GM23338 (cell line): ENCODE data around the gene ERCC1. TPM values are rescaled to one million over a fixed set of nuclear protein-coding genes. Genes with fewer than 3 reads are reported as not detected.

Experiments
- ATAC-seq: fragments of 200-7000 bp; cut with Tn5 transposase; 3 replicates; pipeline ENCODE4 v1.9.1; 2020
- DNase-seq: peaks from one replicate; pipeline ENCODE4 v3.0.0-alpha.2; 2015; ENCODE audit warnings: low spot score
- H2AFZ ChIP-seq: fragments of 200-600 bp; sonication (generic); 2 replicates; pipeline ENCODE4 v1.8.0; 2016; ENCODE audit warnings: antibody characterized with exemption, mild to moderate bottlenecking, moderate library complexity
- H3F3A ChIP-seq: fragments of 200-600 bp; sonication (generic); replicated peaks from 2 replicates; pipeline ENCODE4 v1.8.0; 2017; ENCODE audit warnings: antibody characterized with exemption, mixed run types, low read depth
- H3K27ac ChIP-seq: fragments of 200-600 bp; sonication (generic); 2 replicates; pipeline ENCODE4 v1.6.1; 2016; ENCODE audit warnings: low read depth
- H3K27me3 ChIP-seq: fragments of 200-600 bp; sonication (generic); 2 replicates; pipeline ENCODE4 v1.8.0; 2016; ENCODE audit warnings: mild to moderate bottlenecking, mixed run types, moderate library complexity; ENCODE audit not compliant: insufficient read depth
- H3K36me3 ChIP-seq: fragments of 200-600 bp; sonication (generic); 2 replicates; pipeline ENCODE4 v1.8.0; 2016; ENCODE audit warnings: mild to moderate bottlenecking; ENCODE audit not compliant: insufficient read depth
- H3K4me1 ChIP-seq: fragments of 200-600 bp; sonication (generic); 2 replicates; pipeline ENCODE4 v1.8.0; 2016; ENCODE audit warnings: mild to moderate bottlenecking, moderate library complexity; ENCODE audit not compliant: insufficient read depth
- H3K4me2 ChIP-seq: fragments of 200-600 bp; sonication (generic); 2 replicates; pipeline ENCODE4 v1.7.1; 2017; ENCODE audit warnings: mixed run types
- H3K4me3 ChIP-seq: fragments of 200-600 bp; sonication (generic); 2 replicates; pipeline ENCODE4 v1.6.1; 2016; ENCODE audit warnings: mixed run types
- H3K79me2 ChIP-seq: fragments of 200-600 bp; sonication (generic); replicated peaks from 2 replicates; pipeline ENCODE4 v1.8.0; 2017; ENCODE audit warnings: mild to moderate bottlenecking; ENCODE audit not compliant: insufficient read depth
- H3K9me2 ChIP-seq: fragments of 200-600 bp; sonication (generic); 2 replicates; pipeline ENCODE4 v1.8.0; 2017; ENCODE audit not compliant: insufficient read depth
- H4K20me1 ChIP-seq: fragments of 200-600 bp; sonication (generic); replicated peaks from 2 replicates; pipeline ENCODE4 v1.8.0; 2017; ENCODE audit warnings: mild to moderate bottlenecking; ENCODE audit not compliant: insufficient read depth
- H3K27ac Mint-ChIP-seq: 2 replicates; pipeline ENCODE4 v1.8.0; 2020; ENCODE audit warnings: inconsistent platforms, mild to moderate bottlenecking, moderate library complexity, mixed read lengths
- H3K27me3 Mint-ChIP-seq: 3 replicates; pipeline ENCODE4 v1.8.0; 2022; ENCODE audit warnings: low read depth, mild to moderate bottlenecking, moderate library complexity, mixed read lengths, inconsistent platforms; ENCODE audit not compliant: insufficient read depth, poor library complexity
- H3K36me3 Mint-ChIP-seq: 3 replicates; pipeline ENCODE4 v1.8.0; 2021; ENCODE audit warnings: low read depth, mild to moderate bottlenecking, inconsistent platforms, moderate library complexity, mixed read lengths
- H3K4me1 Mint-ChIP-seq: 3 replicates; pipeline ENCODE4 v1.8.0; 2020; ENCODE audit warnings: mild to moderate bottlenecking, inconsistent platforms, mixed read lengths
- H3K4me3 Mint-ChIP-seq: 3 replicates; pipeline ENCODE4 v1.8.0; 2021; ENCODE audit warnings: moderate library complexity, mild to moderate bottlenecking, inconsistent platforms, mixed read lengths
- H3K9me3 Mint-ChIP-seq: 3 replicates; pipeline ENCODE4 v1.8.0; 2020; ENCODE audit warnings: moderate library complexity, mild to moderate bottlenecking, inconsistent platforms, mixed read lengths
- CREB1 ChIP-seq: fragments of 250-450 bp; sonication (Bioruptor Pico); IDR thresholded peaks from 2 replicates; pipeline ENCODE4 v1.5.0; 2020; ENCODE audit warnings: low read depth, mild to moderate bottlenecking, moderate library complexity
- EZH2 ChIP-seq: fragments of 200-600 bp; sonication (generic); IDR thresholded peaks from one replicate; pipeline ENCODE4 v1.8.0; 2017; ENCODE audit warnings: antibody characterized with exemption, mild to moderate bottlenecking, low read depth; ENCODE audit not compliant: unreplicated experiment
- EZH2phosphoT487 ChIP-seq: fragments of 200-600 bp; sonication (generic); IDR thresholded peaks from one replicate; pipeline ENCODE4 v1.8.1; 2018; ENCODE audit warnings: antibody characterized with exemption; ENCODE audit not compliant: unreplicated experiment
- JUNB ChIP-seq: IDR thresholded peaks from one replicate; pipeline ENCODE4 v1.6.1; 2016; ENCODE audit warnings: antibody characterized with exemption; ENCODE audit not compliant: unreplicated experiment
- NANOG ChIP-seq: IDR thresholded peaks from 2 replicates; pipeline ENCODE4 v1.6.1; 2016; ENCODE audit warnings: antibody characterized with exemption, borderline replicate concordance
- POLR2AphosphoS5 ChIP-seq: IDR thresholded peaks from 2 replicates; pipeline ENCODE4 v1.6.1; 2016; ENCODE audit warnings: antibody characterized with exemption, low read depth
- REST ChIP-seq: IDR thresholded peaks from one replicate; pipeline ENCODE4 v1.6.1; 2018; ENCODE audit warnings: antibody characterized with exemption; ENCODE audit not compliant: unreplicated experiment
- STAT1 ChIP-seq: IDR thresholded peaks from one replicate; pipeline ENCODE4 v1.6.1; 2016; ENCODE audit warnings: antibody characterized with exemption; ENCODE audit not compliant: unreplicated experiment
- ZNF114 ChIP-seq: fragments of 250-450 bp; sonication (Bioruptor Pico); IDR thresholded peaks from 2 replicates; pipeline ENCODE4 v1.5.0; 2020; ENCODE audit warnings: mild to moderate bottlenecking, moderate library complexity
- ZNF331 ChIP-seq: fragments of 250-450 bp; sonication (Bioruptor Pico); IDR thresholded peaks from 2 replicates; pipeline ENCODE4 v1.5.0; 2020; ENCODE audit warnings: low read depth, mild to moderate bottlenecking, moderate library complexity
- polyA plus RNA-seq: library from polyadenylated mRNA; unstranded; fragments of >200 nt; fragmentation: Nextera tagmentation; extraction: Ambion mirVana; gene quantifications from 2 replicates; pipeline ENCODE4 v1.2.1, GENCODE V29; 2016
- total RNA-seq: library from RNA; depleted of rRNA; stranded (reverse); fragments of >200 nt; shearing (Covaris generic); gene quantifications from 2 replicates; pipeline ENCODE4 v1.2.3, GENCODE V29; 2014
- TF ChIP-seq, protein P1 (sequence below): IDR thresholded peaks from 2 replicates; pipeline ENCODE4 v1.6.1; 2016; ENCODE audit warnings: antibody characterized with exemption
- TF ChIP-seq, protein P2 (sequence below), 2 experiments: fragments of 200-600 bp in 1 of 2; sonication (generic) in 1 of 2; conservative IDR thresholded peaks; 2 replicates each; pipeline versions ENCODE4 v1.5.1 to v1.6.1; 2016 to 2017; ENCODE audit warnings: antibody characterized with exemption in 2 of 2, low read depth in 2 of 2, mild to moderate bottlenecking in 2 of 2, moderate library complexity in 1 of 2
- TF ChIP-seq, protein P3 (sequence below): fragments of 250-450 bp; sonication (Bioruptor Pico); IDR thresholded peaks from 2 replicates; pipeline ENCODE4 v1.5.0; 2020; ENCODE audit warnings: mild to moderate bottlenecking, moderate library complexity

ERCC1 gene
- total and polyA plus RNA-seq, 2 experiments from 2014 or later: 39.0 to 52.3 TPM

DNA sequence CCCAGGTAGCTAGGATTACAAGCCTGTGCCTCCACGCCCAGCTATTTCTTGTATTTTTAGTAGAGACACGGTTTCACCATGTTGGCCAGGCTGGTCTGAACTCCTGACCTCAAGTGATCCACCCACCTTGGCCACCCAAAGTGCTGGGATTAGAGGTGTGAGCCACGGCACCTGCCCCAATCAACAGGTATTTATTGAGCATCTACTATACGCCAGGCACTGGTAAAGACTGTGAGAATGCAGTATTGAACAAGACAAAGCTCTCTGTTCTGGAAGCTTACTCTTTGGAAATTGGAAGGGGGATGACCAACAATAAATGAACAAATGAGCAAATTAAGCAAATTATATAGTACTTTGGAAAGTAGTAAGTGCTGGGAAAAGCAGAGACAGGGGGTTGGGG is 21.4 kb upstream of the ERCC1 start:
- TF ChIP-seq REST: no peak
- TF ChIP-seq, protein P1, sequence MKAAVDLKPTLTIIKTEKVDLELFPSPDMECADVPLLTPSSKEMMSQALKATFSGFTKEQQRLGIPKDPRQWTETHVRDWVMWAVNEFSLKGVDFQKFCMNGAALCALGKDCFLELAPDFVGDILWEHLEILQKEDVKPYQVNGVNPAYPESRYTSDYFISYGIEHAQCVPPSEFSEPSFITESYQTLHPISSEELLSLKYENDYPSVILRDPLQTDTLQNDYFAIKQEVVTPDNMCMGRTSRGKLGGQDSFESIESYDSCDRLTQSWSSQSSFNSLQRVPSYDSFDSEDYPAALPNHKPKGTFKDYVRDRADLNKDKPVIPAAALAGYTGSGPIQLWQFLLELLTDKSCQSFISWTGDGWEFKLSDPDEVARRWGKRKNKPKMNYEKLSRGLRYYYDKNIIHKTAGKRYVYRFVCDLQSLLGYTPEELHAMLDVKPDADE: no peak
- no peak for TF ChIP-seq CREB1 (CRISPR knock-in tag)
- no peak for TF ChIP-seq STAT1
- TF ChIP-seq NANOG: no peak
- TF ChIP-seq ZNF331 (CRISPR knock-in tag): no peak
- TF ChIP-seq EZH2: no peak
- no peak for TF ChIP-seq JUNB
- TF ChIP-seq EZH2phosphoT487: no peak
- TF ChIP-seq POLR2AphosphoS5: no peak
- no peak for TF ChIP-seq ZNF114 (CRISPR knock-in tag)
- TF ChIP-seq, protein P2, sequence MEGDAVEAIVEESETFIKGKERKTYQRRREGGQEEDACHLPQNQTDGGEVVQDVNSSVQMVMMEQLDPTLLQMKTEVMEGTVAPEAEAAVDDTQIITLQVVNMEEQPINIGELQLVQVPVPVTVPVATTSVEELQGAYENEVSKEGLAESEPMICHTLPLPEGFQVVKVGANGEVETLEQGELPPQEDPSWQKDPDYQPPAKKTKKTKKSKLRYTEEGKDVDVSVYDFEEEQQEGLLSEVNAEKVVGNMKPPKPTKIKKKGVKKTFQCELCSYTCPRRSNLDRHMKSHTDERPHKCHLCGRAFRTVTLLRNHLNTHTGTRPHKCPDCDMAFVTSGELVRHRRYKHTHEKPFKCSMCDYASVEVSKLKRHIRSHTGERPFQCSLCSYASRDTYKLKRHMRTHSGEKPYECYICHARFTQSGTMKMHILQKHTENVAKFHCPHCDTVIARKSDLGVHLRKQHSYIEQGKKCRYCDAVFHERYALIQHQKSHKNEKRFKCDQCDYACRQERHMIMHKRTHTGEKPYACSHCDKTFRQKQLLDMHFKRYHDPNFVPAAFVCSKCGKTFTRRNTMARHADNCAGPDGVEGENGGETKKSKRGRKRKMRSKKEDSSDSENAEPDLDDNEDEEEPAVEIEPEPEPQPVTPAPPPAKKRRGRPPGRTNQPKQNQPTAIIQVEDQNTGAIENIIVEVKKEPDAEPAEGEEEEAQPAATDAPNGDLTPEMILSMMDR (conservative IDR thresholded peaks at IDR 0.05; ENCODE audit: low read depth in 2 of 2): no peak
- TF ChIP-seq, protein P3, sequence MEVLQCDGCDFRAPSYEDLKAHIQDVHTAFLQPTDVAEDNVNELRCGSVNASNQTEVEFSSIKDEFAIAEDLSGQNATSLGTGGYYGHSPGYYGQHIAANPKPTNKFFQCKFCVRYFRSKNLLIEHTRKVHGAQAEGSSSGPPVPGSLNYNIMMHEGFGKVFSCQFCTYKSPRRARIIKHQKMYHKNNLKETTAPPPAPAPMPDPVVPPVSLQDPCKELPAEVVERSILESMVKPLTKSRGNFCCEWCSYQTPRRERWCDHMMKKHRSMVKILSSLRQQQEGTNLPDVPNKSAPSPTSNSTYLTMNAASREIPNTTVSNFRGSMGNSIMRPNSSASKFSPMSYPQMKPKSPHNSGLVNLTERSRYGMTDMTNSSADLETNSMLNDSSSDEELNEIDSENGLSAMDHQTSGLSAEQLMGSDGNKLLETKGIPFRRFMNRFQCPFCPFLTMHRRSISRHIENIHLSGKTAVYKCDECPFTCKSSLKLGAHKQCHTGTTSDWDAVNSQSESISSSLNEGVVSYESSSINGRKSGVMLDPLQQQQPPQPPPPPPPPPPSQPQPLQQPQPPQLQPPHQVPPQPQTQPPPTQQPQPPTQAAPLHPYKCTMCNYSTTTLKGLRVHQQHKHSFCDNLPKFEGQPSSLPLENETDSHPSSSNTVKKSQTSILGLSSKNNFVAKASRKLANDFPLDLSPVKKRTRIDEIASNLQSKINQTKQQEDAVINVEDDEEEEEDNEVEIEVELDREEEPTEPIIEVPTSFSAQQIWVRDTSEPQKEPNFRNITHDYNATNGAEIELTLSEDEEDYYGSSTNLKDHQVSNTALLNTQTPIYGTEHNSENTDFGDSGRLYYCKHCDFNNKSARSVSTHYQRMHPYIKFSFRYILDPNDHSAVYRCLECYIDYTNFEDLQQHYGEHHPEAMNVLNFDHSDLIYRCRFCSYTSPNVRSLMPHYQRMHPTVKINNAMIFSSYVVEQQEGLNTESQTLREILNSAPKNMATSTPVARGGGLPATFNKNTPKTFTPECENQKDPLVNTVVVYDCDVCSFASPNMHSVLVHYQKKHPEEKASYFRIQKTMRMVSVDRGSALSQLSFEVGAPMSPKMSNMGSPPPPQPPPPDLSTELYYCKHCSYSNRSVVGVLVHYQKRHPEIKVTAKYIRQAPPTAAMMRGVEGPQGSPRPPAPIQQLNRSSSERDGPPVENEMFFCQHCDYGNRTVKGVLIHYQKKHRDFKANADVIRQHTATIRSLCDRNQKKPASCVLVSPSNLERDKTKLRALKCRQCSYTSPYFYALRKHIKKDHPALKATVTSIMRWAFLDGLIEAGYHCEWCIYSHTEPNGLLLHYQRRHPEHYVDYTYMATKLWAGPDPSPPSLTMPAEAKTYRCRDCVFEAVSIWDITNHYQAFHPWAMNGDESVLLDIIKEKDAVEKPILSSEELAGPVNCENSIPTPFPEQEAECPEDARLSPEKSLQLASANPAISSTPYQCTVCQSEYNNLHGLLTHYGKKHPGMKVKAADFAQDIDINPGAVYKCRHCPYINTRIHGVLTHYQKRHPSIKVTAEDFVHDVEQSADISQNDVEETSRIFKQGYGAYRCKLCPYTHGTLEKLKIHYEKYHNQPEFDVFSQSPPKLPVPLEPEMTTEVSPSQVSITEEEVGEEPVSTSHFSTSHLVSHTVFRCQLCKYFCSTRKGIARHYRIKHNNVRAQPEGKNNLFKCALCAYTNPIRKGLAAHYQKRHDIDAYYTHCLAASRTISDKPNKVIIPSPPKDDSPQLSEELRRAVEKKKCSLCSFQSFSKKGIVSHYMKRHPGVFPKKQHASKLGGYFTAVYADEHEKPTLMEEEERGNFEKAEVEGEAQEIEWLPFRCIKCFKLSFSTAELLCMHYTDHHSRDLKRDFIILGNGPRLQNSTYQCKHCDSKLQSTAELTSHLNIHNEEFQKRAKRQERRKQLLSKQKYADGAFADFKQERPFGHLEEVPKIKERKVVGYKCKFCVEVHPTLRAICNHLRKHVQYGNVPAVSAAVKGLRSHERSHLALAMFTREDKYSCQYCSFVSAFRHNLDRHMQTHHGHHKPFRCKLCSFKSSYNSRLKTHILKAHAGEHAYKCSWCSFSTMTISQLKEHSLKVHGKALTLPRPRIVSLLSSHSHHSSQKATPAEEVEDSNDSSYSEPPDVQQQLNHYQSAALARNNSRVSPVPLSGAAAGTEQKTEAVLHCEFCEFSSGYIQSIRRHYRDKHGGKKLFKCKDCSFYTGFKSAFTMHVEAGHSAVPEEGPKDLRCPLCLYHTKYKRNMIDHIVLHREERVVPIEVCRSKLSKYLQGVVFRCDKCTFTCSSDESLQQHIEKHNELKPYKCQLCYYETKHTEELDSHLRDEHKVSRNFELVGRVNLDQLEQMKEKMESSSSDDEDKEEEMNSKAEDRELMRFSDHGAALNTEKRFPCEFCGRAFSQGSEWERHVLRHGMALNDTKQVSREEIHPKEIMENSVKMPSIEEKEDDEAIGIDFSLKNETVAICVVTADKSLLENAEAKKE (CRISPR knock-in tag): no peak
- ATAC-seq: no peak
- peak overlapping the region; percentile 85; the same call in 1 of the 2 replicates for H3K4me3 ChIP-seq
- H4K20me1 ChIP-seq: no peaks in the 10 kb centered on the region
- peaks cover 39% of the 10 kb centered on the region for H3F3A ChIP-seq
- Mint-ChIP-seq H3K4me3 (peak overlapping the region; percentile 90; the same call in 2 of the 3 replicates), H3K36me3 (no peaks in the 10 kb centered on the region; the same call in 2 of the 3 replicates), H3K27ac (no peak overlapping the region), H3K4me1 (peaks cover 30% of the 10 kb centered on the region), H3K27me3 (peaks cover 37% of the 10 kb centered on the region), H3K9me3 (no peaks in the 10 kb centered on the region)
- H3K4me1 ChIP-seq: peaks cover 29% of the 10 kb centered on the region
- H3K27ac ChIP-seq: no peak overlapping the region
- no peak overlapping the region for H2AFZ ChIP-seq
- no peaks in the 10 kb centered on the region for H3K9me2 ChIP-seq
- peaks cover 49% of the 10 kb centered on the region for H3K27me3 ChIP-seq
- no peak for DNase-seq
- no peaks in the 10 kb centered on the region for H3K36me3 ChIP-seq
- no peaks in the 10 kb centered on the region for H3K79me2 ChIP-seq
- H3K4me2 ChIP-seq: peak overlapping the region; percentile 98
